ENCODE results near the gene RRP36. TPM values are rescaled to one million over a fixed set of nuclear protein-coding genes. Genes with fewer than 3 reads are reported as not detected.

RRP36 gene
- polyA plus RNA-seq, 1 donor from 2014 or later = 79.2 TPM

DNA sequence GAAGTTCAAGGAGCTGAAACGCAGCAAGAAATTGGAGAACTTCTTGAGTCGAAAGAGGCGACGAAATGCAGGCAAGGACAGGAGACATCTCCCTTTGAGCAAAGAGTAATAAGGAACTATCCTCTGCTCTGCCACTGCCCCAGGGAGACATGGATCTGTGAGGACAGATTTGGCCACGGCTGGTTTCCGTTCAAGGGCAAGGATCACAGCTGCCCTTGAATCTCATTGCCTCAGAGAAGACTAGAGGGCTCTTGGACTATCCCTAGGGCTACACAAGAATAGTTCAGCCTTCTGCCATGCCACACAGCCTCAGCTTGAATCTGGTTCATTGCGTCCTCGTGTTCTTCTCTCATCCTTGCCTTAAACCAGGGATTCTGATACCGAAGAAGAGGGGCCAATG lies 7.7 kb downstream of the RRP36 start:
- Histone ChIP-seq H3K27me3 (ENCODE audit: insufficient read depth, low read depth, low read length) (no peaks in the 10 kb centered on the region), H3F3A (ENCODE audit: insufficient read depth, low read length, poor library complexity, severe bottlenecking) (no peaks in the 10 kb centered on the region), H3K9ac (ENCODE audit: low read length) (no peak overlapping the region)

DNA sequence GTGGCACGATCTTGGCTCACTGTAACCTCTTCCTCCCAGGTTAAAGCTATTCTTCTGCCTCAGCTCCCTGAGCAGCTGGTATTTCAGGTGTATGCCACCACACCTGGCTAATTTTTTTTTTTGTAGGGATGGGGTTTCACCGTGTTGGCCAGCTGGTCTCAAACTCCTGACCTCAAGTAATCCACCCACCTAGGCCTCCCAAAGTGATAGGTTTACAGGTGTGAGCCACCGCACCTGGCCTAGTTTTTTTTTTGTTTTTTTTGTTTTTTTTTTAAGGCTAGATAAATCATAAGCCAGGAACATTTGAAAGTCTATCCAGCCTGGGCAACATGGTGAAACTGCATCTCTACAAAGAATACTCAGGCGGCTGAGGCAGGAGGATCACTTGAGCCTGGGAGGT lies 10.9 kb downstream of the RRP36 start:
- Histone ChIP-seq H3K9ac (ENCODE audit: low read length) (no peak overlapping the region), H3K79me2 (replicated peaks; ENCODE audit: insufficient read depth, low read length) (no peaks in the 10 kb centered on the region), H2AFZ (ENCODE audit: low read depth, low read length) (no peak overlapping the region), H3F3A (ENCODE audit: insufficient read depth, low read length, poor library complexity, severe bottlenecking) (no peaks in the 10 kb centered on the region), H3K9me2 (ENCODE audit: insufficient read depth, low read length) (no peaks in the 10 kb centered on the region), H3K4me2 (ENCODE audit: low read length) (no peak overlapping the region), H3K36me3 (ENCODE audit: insufficient read depth, low read length) (no peaks in the 10 kb centered on the region), H4K20me1 (ENCODE audit: insufficient read depth) (no peaks in the 10 kb centered on the region), H3K27ac (ENCODE audit: low read length) (no peak overlapping the region), H3K4me3 (ENCODE audit: low read length) (no peak overlapping the region), H3K9me3 (ENCODE audit: low read length) (no peaks in the 10 kb centered on the region), H3K27me3 (ENCODE audit: insufficient read depth, low read depth, low read length) (no peaks in the 10 kb centered on the region)
- TF ChIP-seq EZH2 (IDR thresholded peaks at IDR 0.05; ENCODE audit: borderline replicate concordance, insufficient read depth, low read length, poor library complexity, severe bottlenecking) (no peak), CTCF (IDR thresholded peaks at IDR 0.05; ENCODE audit: poor library complexity, severe bottlenecking) (no peak), EP300 (conservative IDR thresholded peaks at IDR 0.05; ENCODE audit: poor library complexity, severe bottlenecking) (no peak), POLR2AphosphoS5 (IDR thresholded peaks at IDR 0.05) (no peak)

More for the DNA sequence above, 7.7 kb downstream of the RRP36 start:
- Histone ChIP-seq H3K4me3 (ENCODE audit: low read length) (no peak overlapping the region), H4K20me1 (ENCODE audit: insufficient read depth) (no peaks in the 10 kb centered on the region), H3K9me3 (ENCODE audit: low read length) (no peaks in the 10 kb centered on the region), H3K27ac (ENCODE audit: low read length) (no peak overlapping the region), H3K36me3 (ENCODE audit: insufficient read depth, low read length) (no peaks in the 10 kb centered on the region), H2AFZ (ENCODE audit: low read depth, low read length) (no peak overlapping the region), H3K4me2 (ENCODE audit: low read length) (no peak overlapping the region), H3K79me2 (replicated peaks; ENCODE audit: insufficient read depth, low read length) (no peaks in the 10 kb centered on the region), H3K9me2 (ENCODE audit: insufficient read depth, low read length) (no peaks in the 10 kb centered on the region)
- no peak for TF ChIP-seq RAD21 (conservative IDR thresholded peaks at IDR 0.05)
- no peak for TF ChIP-seq CTCF (IDR thresholded peaks at IDR 0.05; ENCODE audit: poor library complexity, severe bottlenecking)
- TF ChIP-seq TAF1 (IDR thresholded peaks at IDR 0.05; ENCODE audit: low read depth) = no peak
- no peak for TF ChIP-seq MXI1 (conservative IDR thresholded peaks at IDR 0.05; ENCODE audit: poor library complexity, severe bottlenecking)

DNA sequence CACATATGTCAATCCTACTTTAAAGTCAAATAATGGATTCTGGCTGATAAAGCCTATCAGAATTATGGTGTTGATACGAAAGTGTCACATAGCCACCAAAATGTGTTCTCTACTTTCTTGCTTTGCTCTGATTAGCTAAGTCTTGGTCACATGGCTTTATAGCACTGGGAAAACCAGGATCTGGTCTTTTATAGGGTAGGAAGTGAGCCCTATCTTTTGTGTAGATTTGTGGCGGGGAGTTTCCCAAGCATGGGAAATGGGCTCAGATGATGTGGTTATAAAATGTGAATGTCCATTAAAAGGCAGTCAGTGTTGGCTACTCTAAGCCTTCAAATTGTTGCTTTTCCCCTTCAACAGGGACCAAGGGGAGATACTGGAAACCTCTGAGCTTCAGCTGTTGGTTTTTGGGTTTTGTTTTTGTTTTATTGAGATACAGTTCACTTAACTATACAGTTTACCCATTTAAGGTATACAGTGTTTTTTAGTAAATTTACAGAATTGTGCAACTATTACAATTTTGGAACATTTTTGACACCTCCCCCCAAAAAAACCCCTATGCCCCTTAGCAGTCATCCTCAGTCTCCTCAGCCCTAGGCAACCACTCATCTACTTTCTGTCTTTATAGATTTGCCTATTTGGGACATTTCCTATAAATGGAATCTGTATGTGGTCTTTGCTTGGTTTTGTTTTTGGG lies 12.2 kb downstream of the RRP36 start:
- no peak overlapping the region for H3K4me2 ChIP-seq (ENCODE audit: low read length)
- H4K20me1 ChIP-seq (ENCODE audit: insufficient read depth) = no peaks in the 10 kb centered on the region
- H3K9me3 ChIP-seq (ENCODE audit: low read length) = no peaks in the 10 kb centered on the region
- H3K36me3 ChIP-seq (ENCODE audit: insufficient read depth, low read length) = no peaks in the 10 kb centered on the region
- no peaks in the 10 kb centered on the region for H3F3A ChIP-seq (ENCODE audit: insufficient read depth, low read length, poor library complexity, severe bottlenecking)
- H2AFZ ChIP-seq (ENCODE audit: low read depth, low read length) = no peak overlapping the region
- no peaks in the 10 kb centered on the region for H3K27me3 ChIP-seq (ENCODE audit: insufficient read depth, low read depth, low read length)
- no peak for TF ChIP-seq EP300 (conservative IDR thresholded peaks at IDR 0.05; ENCODE audit: poor library complexity, severe bottlenecking)
- TF ChIP-seq POLR2AphosphoS5 (IDR thresholded peaks at IDR 0.05) = no peak
- TF ChIP-seq, protein P1, sequence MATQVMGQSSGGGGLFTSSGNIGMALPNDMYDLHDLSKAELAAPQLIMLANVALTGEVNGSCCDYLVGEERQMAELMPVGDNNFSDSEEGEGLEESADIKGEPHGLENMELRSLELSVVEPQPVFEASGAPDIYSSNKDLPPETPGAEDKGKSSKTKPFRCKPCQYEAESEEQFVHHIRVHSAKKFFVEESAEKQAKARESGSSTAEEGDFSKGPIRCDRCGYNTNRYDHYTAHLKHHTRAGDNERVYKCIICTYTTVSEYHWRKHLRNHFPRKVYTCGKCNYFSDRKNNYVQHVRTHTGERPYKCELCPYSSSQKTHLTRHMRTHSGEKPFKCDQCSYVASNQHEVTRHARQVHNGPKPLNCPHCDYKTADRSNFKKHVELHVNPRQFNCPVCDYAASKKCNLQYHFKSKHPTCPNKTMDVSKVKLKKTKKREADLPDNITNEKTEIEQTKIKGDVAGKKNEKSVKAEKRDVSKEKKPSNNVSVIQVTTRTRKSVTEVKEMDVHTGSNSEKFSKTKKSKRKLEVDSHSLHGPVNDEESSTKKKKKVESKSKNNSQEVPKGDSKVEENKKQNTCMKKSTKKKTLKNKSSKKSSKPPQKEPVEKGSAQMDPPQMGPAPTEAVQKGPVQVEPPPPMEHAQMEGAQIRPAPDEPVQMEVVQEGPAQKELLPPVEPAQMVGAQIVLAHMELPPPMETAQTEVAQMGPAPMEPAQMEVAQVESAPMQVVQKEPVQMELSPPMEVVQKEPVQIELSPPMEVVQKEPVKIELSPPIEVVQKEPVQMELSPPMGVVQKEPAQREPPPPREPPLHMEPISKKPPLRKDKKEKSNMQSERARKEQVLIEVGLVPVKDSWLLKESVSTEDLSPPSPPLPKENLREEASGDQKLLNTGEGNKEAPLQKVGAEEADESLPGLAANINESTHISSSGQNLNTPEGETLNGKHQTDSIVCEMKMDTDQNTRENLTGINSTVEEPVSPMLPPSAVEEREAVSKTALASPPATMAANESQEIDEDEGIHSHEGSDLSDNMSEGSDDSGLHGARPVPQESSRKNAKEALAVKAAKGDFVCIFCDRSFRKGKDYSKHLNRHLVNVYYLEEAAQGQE (IDR thresholded peaks at IDR 0.05; ENCODE audit: borderline replicate concordance) = no peak
- no peak for TF ChIP-seq MXI1 (conservative IDR thresholded peaks at IDR 0.05; ENCODE audit: poor library complexity, severe bottlenecking)
- no peak for TF ChIP-seq CTCF (IDR thresholded peaks at IDR 0.05; ENCODE audit: poor library complexity, severe bottlenecking)
- no peak for TF ChIP-seq EZH2 (IDR thresholded peaks at IDR 0.05; ENCODE audit: borderline replicate concordance, insufficient read depth, low read length, poor library complexity, severe bottlenecking)
- no peak for TF ChIP-seq TAF1 (IDR thresholded peaks at IDR 0.05; ENCODE audit: low read depth)
- TF ChIP-seq SMC3 (conservative IDR thresholded peaks at IDR 0.05; ENCODE audit: poor library complexity) = no peak
- no peak for TF ChIP-seq RAD21 (conservative IDR thresholded peaks at IDR 0.05)
- H3K27ac ChIP-seq (ENCODE audit: low read length) = no peak overlapping the region
- no peaks in the 10 kb centered on the region for H3K9me2 ChIP-seq (ENCODE audit: insufficient read depth, low read length)
- H3K4me3 ChIP-seq (ENCODE audit: low read length) = no peak overlapping the region
- no peaks in the 10 kb centered on the region for H3K79me2 ChIP-seq (replicated peaks; ENCODE audit: insufficient read depth, low read length)
- no peak overlapping the region for H3K9ac ChIP-seq (ENCODE audit: low read length)

All from neural cell (in vitro differentiated cells).